GM19463 (cell line): ENCODE measurements around the gene ATP2B3.
A peak's percentile ranks its signal among the peaks of the same experiment; 100 is the strongest.

Experiments used
- ATAC-seq: cut with Tn5 transposase; IDR thresholded peaks from one replicate; pipeline ENCODE4 v1.9.1; 2021; ENCODE audit warnings: mild to moderate bottlenecking, moderate library complexity; ENCODE audit not compliant: unreplicated experiment

ATP2B3 gene

DNA sequence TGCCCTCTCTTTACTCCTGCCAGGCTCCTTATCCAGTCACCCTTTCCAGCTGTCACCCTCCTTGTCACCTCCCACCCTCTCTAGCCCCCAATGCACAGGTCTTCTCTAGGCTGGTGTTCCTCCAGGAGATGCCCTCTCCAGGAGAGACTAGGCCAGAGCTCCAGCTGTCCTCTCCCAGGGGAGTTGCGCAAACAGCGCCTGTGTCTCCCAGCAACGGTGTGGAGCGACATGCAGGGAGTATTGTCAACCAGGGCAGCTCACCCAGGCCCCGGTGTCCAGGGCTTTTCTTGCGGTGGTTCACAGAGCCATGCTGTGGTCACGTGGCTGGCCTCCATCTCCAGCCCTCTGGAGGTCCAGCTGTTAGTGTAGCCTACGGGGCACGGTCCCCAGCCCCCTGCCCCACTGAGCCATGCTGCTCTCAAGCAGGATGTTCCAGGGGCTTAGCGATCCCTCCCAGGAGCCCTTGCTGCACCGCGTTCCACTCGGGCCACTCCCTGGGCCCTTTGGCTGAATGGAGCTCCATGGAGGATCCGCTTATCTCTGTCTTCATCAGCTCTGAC is 46.7 kb downstream of the ATP2B3 start:
- no peak for ATAC-seq

DNA sequence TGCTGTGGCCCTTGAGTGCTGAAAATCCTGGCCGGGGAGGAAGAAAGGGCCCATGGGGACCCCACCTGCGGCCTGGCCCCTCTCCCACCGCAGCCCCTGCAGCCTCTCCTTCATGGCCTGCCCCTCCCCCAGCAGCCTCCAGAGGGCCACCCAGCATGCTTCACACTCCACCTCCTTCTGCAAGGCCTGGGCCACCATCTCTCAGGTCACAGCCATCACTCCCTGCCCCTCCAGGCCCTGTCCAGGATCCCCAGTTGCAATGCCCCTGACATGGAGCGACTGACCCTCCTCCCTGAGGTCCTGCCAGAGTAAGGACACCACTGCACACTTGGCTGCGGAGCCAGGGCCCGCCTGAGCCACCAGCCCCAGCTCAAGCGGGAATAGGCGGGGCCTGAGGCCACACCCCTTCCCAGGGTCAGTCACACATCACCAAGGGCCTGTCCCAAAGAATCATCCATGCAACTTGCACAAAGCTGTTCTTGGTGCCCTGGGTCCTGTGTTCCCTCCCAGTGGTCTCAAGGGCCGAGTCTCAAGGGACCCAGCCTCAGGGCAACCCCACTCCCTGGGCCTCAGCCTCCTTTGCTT is 48.6 kb downstream of the ATP2B3 start:
- no peak for ATAC-seq

DNA sequence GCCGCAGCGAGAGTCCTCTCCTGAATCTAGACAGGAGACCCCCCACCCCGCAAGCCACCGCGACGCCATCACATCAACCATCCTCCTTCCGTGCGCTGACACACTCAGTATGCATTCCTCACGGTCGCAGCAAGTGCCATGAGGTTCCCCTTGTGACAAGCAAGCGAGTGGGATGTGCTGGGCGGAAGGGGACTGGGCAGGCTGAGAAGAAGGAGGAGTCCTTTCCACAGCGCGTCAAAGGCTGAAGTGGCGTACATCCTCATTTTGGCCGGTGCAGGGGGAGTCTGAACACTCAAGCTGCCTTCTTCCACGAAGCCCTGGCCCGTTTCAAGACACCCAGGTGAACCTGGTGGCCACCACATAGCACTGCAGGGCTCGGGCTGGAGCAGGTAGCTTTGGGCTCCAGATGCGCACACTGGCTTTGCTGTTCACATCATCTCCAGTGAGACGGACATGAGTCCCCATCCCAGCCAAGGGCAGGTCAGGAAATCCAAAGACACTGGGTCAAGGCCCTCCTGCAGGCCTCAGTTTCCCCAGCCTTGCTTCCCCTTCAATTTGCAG is 51.1 kb downstream of the ATP2B3 start:
- ATAC-seq = no peak

DNA sequence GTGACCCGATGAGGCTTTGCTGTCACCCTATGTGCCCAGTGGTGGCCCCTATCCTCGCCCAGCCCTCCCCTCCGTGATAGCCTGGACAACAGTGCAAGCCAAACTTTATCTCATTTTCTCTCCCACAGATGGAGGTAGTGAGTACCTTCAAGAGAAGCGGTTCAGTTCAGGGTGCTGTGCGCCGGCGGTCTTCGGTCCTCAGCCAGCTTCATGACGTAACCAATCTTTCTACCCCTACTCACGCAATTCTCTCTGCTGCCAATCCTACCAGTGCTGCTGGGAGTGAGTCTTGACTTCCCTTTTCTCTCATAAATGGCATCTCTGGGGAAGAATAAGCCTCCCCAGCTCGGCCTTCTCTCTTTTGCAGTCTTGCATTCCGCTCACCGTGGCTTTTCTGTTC is 52.0 kb downstream of the ATP2B3 start:
- no peak for ATAC-seq

DNA sequence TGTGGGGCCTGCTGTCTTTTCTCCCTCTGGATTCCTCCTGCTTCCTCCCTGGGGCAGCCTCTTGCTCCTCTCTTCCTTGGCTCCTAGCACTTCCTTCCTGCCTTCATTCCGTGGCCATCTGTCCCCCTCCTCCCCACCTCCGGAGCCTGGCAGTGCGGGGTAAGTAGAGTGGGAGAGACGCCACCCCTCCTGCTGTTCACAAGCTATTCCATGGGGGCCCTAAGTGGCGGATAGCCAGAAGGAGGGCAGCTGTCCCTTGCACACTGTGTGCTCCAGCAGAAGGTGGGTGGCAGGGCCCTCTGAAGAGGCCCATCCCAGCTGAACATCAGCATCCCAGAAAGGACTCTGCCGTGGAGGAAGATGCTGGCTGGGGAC is 54.1 kb downstream of the ATP2B3 start:
- ATAC-seq = no peak

DNA sequence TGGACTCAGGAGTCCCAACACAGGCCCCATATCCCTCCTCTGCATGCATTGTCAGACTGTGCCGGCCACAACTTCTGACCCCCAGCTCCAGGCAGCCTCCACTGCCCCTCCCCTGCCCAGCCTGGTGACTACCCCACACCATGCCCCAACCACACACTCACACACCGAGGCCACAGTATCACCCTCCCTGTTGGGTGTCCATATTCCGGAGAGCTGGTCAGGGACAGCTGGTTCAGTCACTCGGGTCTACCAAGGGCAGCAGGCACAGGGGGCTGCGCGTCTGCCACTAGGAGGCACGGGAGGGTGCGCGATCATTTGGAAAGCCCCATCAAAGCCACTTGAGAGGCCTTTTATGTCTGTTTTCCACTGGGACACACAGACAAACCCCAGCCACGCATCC is 55.2 kb downstream of the ATP2B3 start:
- ATAC-seq = no peak

DNA sequence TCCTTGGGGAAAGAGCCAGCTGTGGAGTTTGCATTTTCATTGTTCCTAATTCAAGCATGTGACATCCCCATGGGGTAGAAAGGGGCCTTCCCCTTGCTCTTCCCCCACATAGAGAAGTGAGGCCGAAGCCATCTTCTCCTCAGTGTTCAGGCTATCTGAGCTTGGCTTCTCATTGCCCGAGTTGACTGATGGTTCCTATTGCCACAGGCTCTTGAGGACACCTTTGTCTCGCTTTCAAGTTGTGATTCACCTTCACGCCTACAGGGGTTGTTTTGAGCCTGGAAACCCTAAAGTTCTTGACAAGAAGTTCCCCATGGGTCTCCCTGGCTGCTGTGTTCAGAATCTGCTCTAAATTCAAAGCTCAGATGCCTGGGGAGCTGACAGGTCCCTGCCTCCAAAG is 56.5 kb downstream of the ATP2B3 start:
- ATAC-seq = peak; percentile 56

DNA sequence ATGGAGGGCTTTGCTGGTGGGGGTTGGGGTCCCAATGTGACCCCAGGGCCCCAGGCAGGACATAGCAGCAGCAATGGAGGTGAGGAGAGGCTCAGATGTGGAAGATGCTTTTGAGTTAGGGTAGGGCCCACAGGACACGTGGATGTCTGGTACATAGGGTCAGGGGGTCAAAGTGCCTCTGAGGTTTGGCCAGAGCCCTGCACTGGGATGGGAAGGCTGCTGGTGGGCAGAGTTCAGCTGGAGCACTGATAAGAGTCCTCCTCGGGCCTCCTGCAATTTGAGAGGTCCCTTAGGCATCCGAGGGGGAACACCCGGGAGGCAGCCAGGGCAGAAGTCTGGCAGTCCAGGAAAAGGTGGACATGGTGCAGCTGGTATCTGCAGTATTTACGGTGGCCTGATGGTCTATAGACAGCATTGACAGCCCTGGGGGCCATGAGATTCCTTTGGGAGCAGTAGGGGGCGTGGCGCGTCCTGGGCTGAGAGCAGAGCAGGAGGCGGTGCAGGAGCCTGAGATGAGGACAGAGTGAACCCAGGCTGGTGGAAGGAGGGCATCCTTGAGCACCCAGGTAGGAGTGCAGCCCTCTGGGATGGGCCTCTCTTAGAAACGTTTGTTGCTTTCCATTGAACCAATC is 58.9 kb downstream of the ATP2B3 start:
- ATAC-seq = no peak

DNA sequence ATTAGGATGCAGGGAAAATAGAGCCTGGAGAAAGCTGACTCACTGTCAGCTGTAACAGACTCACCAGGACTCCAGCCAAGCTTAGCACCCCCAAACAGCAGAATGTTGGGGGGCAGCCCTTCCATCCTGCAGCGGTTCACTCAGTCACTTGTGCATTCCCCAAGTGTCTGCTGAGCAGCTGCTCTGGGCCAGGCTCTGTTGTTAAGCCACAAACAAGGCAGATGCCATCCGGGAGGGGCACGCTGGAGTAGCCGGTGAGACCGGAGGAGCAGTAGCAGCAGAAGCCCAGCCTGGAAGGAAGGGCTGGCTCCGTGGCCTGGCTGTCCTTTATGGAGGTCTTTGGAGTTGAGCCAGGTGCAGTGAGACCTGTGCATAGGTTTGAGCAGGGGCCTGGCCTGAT is 59.5 kb downstream of the ATP2B3 start:
- no peak for ATAC-seq

DNA sequence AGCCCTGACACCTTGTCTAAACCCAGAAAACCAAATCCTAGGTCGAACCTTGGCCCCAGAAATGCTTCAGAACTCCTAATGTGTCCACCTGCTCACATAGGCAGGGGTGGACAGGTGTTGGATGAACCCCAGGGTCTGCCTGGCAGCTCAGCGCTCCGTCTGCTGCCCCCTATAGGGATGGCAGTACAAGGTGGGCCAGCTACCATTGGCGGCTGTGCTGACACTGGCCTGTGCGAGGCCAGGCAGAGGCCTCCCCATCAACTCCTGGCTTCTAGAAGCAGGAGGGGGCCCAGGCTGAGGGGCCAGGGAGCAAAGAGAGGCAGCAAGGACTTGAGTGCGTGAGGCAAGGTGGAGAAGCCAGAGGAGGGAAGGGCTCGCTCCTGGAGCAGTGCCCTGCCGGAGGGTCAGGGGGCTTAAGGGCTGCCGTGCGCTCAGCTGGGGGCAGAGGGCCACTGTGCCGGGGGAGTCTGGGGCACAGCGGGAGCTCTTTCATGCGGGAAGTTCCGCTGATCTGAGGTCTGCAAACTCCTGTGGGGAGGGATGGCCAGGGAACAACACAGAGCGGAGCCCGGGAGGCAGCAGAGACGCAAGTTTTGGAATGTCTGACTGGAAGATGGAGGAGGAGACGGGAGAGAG is 60.9 kb downstream of the ATP2B3 start:
- ATAC-seq = no peak

DNA sequence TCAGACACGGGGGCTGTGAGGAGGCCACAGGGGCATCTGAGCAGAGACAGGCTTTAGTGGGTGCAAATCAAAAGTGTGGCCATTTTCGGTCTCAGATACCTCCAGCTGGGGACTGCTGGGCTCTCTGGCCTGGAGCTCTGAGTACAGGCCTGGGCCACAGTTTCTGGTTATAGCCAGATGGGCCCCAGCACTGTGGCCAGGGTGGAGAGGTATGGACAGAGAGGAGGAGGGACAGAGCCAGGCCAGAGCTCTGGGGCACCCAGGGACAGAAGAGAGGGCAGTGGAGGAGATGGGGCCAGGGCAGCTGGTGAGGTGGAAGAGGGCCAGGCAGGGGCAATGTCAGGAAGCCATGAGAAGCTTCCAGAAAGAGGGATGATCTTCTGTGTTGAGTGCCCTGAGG is 61.4 kb downstream of the ATP2B3 start:
- ATAC-seq = no peak

DNA sequence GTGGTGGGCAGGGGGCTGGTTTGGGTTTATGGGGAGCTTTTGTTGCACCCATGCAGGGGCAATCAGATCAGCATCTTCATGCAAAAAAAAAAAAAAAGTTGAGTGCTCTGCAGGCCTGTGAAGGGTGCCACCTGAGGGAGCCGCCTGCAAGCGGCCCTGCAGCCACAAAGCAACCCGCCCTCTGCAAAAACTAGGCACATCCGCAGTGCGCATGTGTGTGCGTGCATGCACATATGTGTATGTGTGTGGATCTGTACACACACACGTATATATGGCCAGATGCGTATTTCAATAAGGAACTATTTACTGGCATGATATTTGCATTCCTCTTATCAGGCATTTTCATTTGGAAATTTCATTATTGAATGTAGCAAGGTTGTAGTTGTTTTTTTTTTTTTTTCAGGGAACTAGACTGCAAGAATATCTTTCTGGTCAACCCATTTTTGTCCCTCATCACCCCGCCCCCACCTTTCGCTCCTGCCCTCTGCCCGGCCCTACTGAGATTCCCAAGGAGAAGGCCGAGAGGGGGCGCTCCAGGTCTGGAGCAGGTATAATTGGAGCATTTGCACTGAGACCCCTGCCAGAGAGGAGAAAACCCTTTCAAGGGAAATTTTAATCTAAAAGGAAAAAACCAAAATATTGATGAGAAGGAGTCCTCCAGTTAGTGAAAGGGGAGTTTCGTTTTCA is 63.4 kb downstream of the ATP2B3 start:
- no peak for ATAC-seq

DNA sequence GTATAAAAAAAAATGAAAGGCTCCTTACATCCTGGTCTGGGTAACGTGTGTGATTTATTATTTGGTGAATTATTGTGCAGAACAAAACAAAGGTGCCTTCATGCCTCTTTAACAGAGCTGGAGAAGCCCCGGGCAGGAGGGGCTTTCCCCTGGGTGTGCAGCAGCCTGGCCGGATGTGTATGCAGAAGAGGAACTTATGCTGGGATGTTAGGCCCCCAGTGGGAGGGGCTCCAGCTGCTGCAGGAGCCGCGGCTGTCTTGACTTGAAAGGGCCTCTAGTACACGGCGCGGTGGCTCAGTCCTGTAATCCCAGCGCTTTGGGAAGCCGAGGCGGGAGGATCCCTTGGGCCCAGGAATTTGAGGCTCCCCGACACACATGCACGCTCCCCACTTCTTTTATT is 65.5 kb downstream of the ATP2B3 start:
- peak; percentile 100 for ATAC-seq

DNA sequence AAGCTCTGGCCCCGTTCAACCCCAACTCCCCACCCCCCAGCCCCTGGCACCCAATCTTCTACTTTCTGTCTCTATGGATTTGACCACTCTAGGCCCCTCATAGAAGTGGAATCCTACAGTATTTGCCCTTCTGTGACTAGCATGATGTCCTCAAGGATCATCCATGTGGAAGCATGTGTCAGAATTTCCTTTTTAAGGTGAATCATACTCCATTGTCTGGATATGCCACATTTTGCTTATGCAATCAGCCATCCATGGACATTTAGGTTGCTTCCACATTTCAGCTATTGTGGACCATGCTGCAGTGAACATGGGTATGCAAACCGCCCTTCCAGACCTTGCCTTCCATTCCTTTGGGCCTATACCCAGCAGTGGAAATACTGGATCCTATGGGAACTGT is 66.0 kb downstream of the ATP2B3 start:
- ATAC-seq = no peak

DNA sequence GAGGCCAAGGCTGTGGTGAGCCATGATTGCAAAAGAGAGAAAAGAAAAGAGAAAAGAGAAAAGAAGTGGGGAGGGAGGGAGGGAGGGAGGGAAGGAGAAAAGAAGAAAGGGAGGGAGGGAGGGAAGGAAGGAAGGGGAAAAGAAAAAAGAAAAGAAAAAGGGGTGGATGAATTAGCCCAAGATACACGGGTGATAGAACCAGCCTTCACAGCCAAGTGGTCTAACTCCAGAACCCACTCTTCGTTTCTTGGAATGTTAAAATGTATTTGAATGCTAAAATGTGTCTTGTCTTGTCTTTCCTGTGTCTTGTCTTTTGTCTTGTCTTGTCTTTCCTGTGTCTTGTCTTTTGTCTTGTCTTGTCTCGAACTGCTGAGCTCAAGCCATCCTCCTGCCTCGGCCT is 68.4 kb downstream of the ATP2B3 start:
- no peak for ATAC-seq

DNA sequence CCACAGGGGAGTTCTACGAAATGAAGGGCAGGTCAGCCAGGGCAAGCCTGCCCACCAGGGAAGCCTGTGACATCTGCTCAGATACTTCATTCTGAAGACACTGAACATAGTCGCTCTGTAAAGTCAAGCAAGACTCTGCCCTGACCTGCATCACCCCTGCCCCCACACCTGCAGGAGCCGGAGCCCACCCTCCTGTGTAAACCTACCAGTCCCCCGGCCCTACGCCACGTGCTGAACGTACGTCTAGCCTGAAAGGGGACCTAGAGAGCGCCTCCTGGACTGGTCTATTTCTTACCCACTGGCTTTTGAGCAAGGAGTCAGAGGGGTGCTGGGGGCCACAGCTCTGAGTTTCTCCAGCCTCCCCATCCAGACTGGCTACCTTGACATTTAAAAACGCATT is 69.9 kb downstream of the ATP2B3 start:
- no peak for ATAC-seq

DNA sequence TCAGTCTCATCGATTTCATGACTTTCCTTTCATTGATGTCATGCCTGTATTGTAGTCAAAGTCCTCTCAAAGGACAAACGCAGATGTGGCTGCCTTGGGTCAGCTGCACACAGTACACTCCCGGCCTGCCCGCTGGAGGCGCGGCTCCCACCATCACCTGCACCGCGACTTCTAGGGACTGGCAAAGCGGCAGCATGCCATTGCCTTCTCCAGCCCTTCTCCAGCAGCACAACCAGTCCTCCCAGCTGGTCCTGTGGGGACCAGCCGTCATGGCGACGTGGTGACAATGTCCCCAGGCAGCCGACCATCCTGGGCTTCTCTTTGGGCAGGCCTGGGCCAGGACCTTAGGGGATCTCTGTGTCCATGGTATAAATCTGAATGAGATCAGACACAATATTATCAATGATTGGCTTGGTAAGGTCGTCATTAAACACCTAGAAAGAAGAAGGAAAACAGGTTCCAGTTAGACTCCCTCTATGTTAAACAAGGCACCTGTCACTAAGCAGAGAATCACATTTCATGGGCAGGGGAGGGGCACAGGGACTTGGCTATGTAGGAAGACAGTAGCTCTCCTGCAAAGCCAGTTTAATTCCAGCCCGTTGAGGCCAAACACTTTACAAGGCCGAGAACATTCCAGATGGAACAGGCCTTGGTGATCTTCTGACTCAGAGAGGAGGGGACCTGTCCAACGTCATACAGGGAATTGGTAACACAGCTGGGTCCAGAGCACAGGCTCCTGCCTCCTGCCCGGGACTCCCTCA is 70.8 kb downstream of the ATP2B3 start:
- ATAC-seq = no peak

DNA sequence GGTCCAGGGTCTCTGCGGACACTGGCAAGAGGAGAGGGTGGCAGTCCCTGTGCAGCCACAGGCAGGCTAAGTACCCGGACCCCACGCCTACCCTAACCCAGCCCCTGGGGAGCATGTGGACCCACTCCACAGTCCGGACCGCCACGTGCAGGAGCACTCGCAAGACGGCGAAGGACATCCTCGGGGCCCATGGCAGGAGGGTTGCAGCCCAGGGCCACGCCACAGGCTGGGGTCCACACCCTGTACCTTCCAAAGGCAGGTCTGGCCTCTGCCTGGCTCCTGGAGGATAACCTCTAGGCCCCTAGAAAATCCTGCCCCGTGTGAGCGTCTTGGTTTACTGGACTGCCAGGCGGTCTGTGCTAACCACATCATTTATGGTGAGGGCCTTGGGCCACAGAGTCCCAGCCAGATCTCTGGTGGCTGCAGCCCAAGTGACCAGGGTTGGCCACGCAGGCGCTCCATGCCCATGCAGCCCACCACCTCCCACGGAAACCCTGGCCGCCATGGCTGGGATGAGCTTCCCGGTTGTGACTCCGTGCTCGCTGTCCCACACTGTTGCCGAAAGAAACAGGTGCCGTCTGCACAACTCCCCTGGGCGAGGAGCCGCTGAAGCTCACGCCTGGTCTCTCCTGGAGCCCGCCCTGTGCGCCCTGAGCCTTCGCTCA is 71.5 kb downstream of the ATP2B3 start:
- ATAC-seq = no peak

DNA sequence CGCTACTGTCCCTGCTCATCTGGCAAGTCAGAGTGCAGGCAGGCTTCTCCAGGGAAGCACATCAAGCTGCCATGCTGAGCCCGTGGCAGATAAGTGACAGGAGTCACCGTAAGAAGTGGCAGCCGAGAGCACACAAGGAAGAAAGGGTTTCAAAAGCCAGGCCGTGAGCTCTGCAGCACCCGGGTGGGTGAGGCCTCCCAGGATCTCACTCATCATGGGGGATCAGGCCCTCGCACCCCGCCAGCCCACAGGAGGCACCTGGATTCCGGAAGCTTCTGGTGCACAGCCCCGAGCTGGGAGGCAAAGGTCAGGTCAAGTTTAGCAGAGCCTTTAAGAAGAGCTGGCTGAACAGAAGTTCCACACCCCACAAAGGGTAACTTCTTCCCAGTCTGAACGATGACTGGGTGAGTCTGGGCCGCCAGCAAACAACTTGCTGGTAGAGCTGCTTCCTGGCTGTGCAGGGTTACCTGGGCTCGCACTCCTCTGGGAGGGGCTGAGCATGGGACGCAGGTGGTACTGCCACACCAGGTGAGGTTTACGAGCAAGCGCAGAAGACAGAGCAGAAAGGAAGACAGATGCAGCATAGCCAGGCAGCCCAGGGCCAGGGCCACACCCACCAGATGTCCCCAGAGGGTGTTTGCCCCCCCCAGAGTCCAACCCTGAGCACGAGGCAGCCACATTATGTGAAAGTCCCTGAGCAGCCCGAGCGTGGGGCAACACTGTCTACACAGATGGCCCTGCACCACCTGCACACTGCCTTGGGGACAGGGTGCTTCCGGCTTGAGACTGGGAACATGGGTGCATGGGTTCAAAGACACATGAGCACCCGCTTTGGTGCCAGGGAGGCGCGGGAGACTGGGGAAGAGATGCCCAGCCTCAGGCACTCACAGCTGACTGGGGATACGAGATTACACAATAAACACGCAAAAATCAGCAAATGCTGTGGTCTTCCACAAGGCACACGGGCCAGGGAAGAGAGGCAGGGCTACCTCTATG is 73.8 kb downstream of the ATP2B3 start:
- ATAC-seq = no peak
